SK-N-SH treated with all-trans-retinoic acid at 6 μM for 48 hours (cell line): ENCODE data around the gene RTF2.

ENCODE experiments used
- ATAC-seq: fragments of 200-7000 bp; cut with Tn5 transposase; 3 replicates; pipeline ENCODE4 v1.9.1; 2020; ENCODE audit warnings: mild to moderate bottlenecking, moderate library complexity
- ARNTL ChIP-seq: fragments of 450-650 bp; formaldehyde crosslinking; IDR thresholded peaks from 2 replicates; pipeline ENCODE4 v1.5.0; 2020; ENCODE audit warnings: low read depth, mild to moderate bottlenecking, moderate library complexity, borderline replicate concordance
- BACH2 ChIP-seq: fragments of 250-450 bp; sonication (Bioruptor Pico); IDR thresholded peaks from 2 replicates; pipeline ENCODE4 v1.9.0; 2021; ENCODE audit warnings: mild to moderate bottlenecking, borderline replicate concordance
- CREB5 ChIP-seq: fragments of 250-450 bp; sonication (Bioruptor Pico); IDR thresholded peaks from 2 replicates; pipeline ENCODE4 v1.5.1; 2020; ENCODE audit warnings: low read depth, mild to moderate bottlenecking, moderate library complexity
- CSDC2 ChIP-seq: fragments of 250-450 bp; sonication (Bioruptor Pico); IDR thresholded peaks from 2 replicates; pipeline ENCODE4 v1.5.0; 2020; ENCODE audit warnings: mild to moderate bottlenecking, moderate library complexity
- GLIS3 ChIP-seq: fragments of 250-450 bp; sonication (Bioruptor Pico); IDR thresholded peaks from 2 replicates; pipeline ENCODE4 v1.5.0; 2020; ENCODE audit warnings: mild to moderate bottlenecking, moderate library complexity
- ISL1 ChIP-seq: fragments of 250-450 bp; sonication (Bioruptor Pico); IDR thresholded peaks from 2 replicates; pipeline ENCODE4 v2.1.2; 2022; ENCODE audit warnings: mild to moderate bottlenecking, moderate library complexity
- OSR1 ChIP-seq: fragments of 250-450 bp; sonication (Bioruptor Pico); IDR thresholded peaks from 2 replicates; pipeline ENCODE4 v1.8.0; 2022; ENCODE audit warnings: moderate library complexity, mild to moderate bottlenecking, inconsistent platforms
- POU6F1 ChIP-seq: fragments of 250-450 bp; sonication (Bioruptor Pico); IDR thresholded peaks from 2 replicates; pipeline ENCODE4 v1.8.0; 2021; ENCODE audit warnings: low read depth, mild to moderate bottlenecking, moderate library complexity, borderline replicate concordance
- PPARA ChIP-seq: fragments of 250-450 bp; sonication (Bioruptor Pico); IDR thresholded peaks from 2 replicates; pipeline ENCODE4 v1.5.0; 2020; ENCODE audit warnings: mild to moderate bottlenecking, borderline replicate concordance
- RARB ChIP-seq: fragments of 250-450 bp; sonication (Bioruptor Pico); IDR thresholded peaks from 2 replicates; pipeline ENCODE4 v1.8.0; 2021; ENCODE audit warnings: mild to moderate bottlenecking, moderate library complexity
- SNAI2 ChIP-seq: fragments of 250-450 bp; sonication (Bioruptor Pico); IDR thresholded peaks from 2 replicates; pipeline ENCODE4 v1.5.0; 2020; ENCODE audit warnings: mild to moderate bottlenecking, moderate library complexity
- TCF4 ChIP-seq: fragments of 250-450 bp; sonication (Bioruptor Pico); IDR thresholded peaks from 2 replicates; pipeline ENCODE4 v1.8.0; 2021; ENCODE audit warnings: mild to moderate bottlenecking, moderate library complexity, borderline replicate concordance
- TOX ChIP-seq: fragments of 250-450 bp; sonication (Bioruptor Pico); IDR thresholded peaks from 2 replicates; pipeline ENCODE4 v1.8.0; 2021; ENCODE audit warnings: mild to moderate bottlenecking, moderate library complexity, borderline replicate concordance
- TSHZ2 ChIP-seq: fragments of 250-450 bp; sonication (Bioruptor Pico); IDR thresholded peaks from 2 replicates; pipeline ENCODE4 v1.5.0; 2020; ENCODE audit warnings: mild to moderate bottlenecking, moderate library complexity
- ZC3H10 ChIP-seq: fragments of 250-450 bp; sonication (Bioruptor Pico); IDR thresholded peaks from 2 replicates; pipeline ENCODE4 v1.5.1; 2021; ENCODE audit warnings: mild to moderate bottlenecking, moderate library complexity
- ZFP3 ChIP-seq: fragments of 250-450 bp; sonication (Bioruptor Pico); IDR thresholded peaks from 2 replicates; pipeline ENCODE4 v1.5.0; 2020; ENCODE audit warnings: mild to moderate bottlenecking, moderate library complexity
- ZFP30 ChIP-seq: fragments of 450-650 bp; formaldehyde crosslinking; IDR thresholded peaks from 2 replicates; pipeline ENCODE4 v1.5.0; 2022; ENCODE audit warnings: mild to moderate bottlenecking, moderate library complexity
- ZNF565 ChIP-seq: fragments of 450-650 bp; formaldehyde crosslinking; conservative IDR thresholded peaks from 2 replicates; pipeline ENCODE4 v1.5.0; 2020; ENCODE audit warnings: low read depth, mild to moderate bottlenecking, moderate library complexity
- ZNF70 ChIP-seq: fragments of 450-650 bp; formaldehyde crosslinking; IDR thresholded peaks from 2 replicates; pipeline ENCODE4 v1.5.0; 2020; ENCODE audit warnings: mild to moderate bottlenecking, moderate library complexity
- ZNF8 ChIP-seq: fragments of 450-650 bp; formaldehyde crosslinking; IDR thresholded peaks from 2 replicates; pipeline ENCODE4 v1.5.0; 2020; ENCODE audit warnings: mild to moderate bottlenecking, moderate library complexity
- TF ChIP-seq, protein P1 (sequence below): fragments of 250-450 bp; sonication (Bioruptor Pico); IDR thresholded peaks from 2 replicates; pipeline ENCODE4 v1.8.0; 2020; ENCODE audit warnings: mild to moderate bottlenecking, moderate library complexity, borderline replicate concordance

Gene RTF2

DNA sequence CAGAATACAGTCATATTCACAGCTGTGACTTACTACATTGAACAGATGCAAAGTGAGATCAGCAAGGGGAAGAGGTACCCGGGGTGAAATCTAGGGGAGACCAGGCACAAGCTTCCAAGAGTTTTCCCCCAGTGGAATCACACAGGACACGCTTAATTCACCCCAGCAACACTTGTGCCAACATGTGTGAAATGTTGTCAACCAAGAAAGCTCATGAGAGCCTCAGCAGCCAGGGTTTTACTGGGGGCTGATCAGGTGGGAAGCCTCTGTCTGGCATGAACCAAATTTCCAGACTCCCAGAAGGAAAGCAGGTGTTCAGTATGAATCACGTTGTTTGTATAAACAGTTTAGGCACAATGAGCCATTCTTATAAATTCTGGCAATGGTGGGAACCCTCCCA lies 6.9 kb upstream of the RTF2 start:
- ATAC-seq, result no peak
- TF ChIP-seq OSR1 (CRISPR knock-in tag) (no peak), ISL1 (CRISPR knock-in tag) (no peak), SNAI2 (CRISPR knock-in tag) (no peak), GLIS3 (CRISPR knock-in tag) (no peak), ZNF70 (no peak), ZC3H10 (no peak), ZFP30 (no peak), ZNF8 (CRISPR knock-in tag) (no peak), TCF4 (CRISPR knock-in tag) (no peak), RARB (CRISPR knock-in tag) (no peak), CREB5 (CRISPR knock-in tag) (no peak), ZNF565 (no peak), ZFP3 (CRISPR knock-in tag) (no peak), TSHZ2 (no peak), BACH2 (no peak), ARNTL (CRISPR knock-in tag) (no peak)
- TF ChIP-seq, protein P1, sequence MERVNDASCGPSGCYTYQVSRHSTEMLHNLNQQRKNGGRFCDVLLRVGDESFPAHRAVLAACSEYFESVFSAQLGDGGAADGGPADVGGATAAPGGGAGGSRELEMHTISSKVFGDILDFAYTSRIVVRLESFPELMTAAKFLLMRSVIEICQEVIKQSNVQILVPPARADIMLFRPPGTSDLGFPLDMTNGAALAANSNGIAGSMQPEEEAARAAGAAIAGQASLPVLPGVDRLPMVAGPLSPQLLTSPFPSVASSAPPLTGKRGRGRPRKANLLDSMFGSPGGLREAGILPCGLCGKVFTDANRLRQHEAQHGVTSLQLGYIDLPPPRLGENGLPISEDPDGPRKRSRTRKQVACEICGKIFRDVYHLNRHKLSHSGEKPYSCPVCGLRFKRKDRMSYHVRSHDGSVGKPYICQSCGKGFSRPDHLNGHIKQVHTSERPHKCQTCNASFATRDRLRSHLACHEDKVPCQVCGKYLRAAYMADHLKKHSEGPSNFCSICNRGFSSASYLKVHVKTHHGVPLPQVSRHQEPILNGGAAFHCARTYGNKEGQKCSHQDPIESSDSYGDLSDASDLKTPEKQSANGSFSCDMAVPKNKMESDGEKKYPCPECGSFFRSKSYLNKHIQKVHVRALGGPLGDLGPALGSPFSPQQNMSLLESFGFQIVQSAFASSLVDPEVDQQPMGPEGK (CRISPR knock-in tag), result no peak
- TF ChIP-seq, all 23 proteins: peak for 0

GRCh38 chr20:56463428-56463827 lies 5.0 kb upstream of the RTF2 start:
- no peak for TF ChIP-seq CSDC2 (CRISPR knock-in tag)
- TF ChIP-seq ZNF8 (CRISPR knock-in tag), result no peak
- no peak for TF ChIP-seq OSR1 (CRISPR knock-in tag)
- TF ChIP-seq ZNF565, result no peak
- TF ChIP-seq ARNTL (CRISPR knock-in tag), result no peak
- no peak for TF ChIP-seq ZFP3 (CRISPR knock-in tag)
- no peak for TF ChIP-seq POU6F1 (CRISPR knock-in tag)
- no peak for TF ChIP-seq ISL1 (CRISPR knock-in tag)
- no peak for TF ChIP-seq GLIS3 (CRISPR knock-in tag)
- no peak for TF ChIP-seq RARB (CRISPR knock-in tag)
- ATAC-seq, result no peak

- no peak for TF ChIP-seq TOX
- no peak for TF ChIP-seq ISL1 (CRISPR knock-in tag)
- no peak for TF ChIP-seq ZFP30
- TF ChIP-seq, protein P1 (CRISPR knock-in tag), result no peak
- TF ChIP-seq PPARA, result no peak
- no peak for TF ChIP-seq CSDC2 (CRISPR knock-in tag)
- no peak for TF ChIP-seq TSHZ2
- TF ChIP-seq ARNTL (CRISPR knock-in tag), result no peak
- no peak for TF ChIP-seq POU6F1 (CRISPR knock-in tag)
- no peak for TF ChIP-seq GLIS3 (CRISPR knock-in tag)
- TF ChIP-seq, all 23 proteins: peak for 0
- ATAC-seq, result no peak
Observed at GRCh38 chr20:56465997-56466396, 2.4 kb upstream of the RTF2 start.
